Measurements from ENCODE around the gene EP300.

EP300 gene

GRCh38 chr22:41215409-41215808 is 123.0 kb downstream of the EP300 start:
- Histone ChIP-seq H3K36me3 (ENCODE audit: insufficient read depth, low read length) (peaks cover 55% of the 10 kb centered on the region), H3K9ac (ENCODE audit: low read depth, low read length) (no peak overlapping the region), H3K27ac (ENCODE audit: low read depth, low read length) (no peak overlapping the region), H3K27me3 (ENCODE audit: insufficient read depth, low read length) (no peaks in the 10 kb centered on the region), H3K4me3 (ENCODE audit: low read length) (no peak overlapping the region), H3K4me1 (ENCODE audit: insufficient read depth, low read length) (peaks cover 14% of the 10 kb centered on the region; the same call in 1 of the 2 replicates), H3K9me3 (ENCODE audit: insufficient read depth, low read depth, low read length) (peaks cover 7% of the 10 kb centered on the region)
- WGBS, result 97% methylated on average over 10 of the region's 10 CpGs

- Histone ChIP-seq H3K27me3 (ENCODE audit: insufficient read depth, low read length) (no peaks in the 10 kb centered on the region), H3K27ac (ENCODE audit: low read depth, low read length) (no peak overlapping the region), H3K4me1 (ENCODE audit: insufficient read depth, low read length) (peaks cover 14% of the 10 kb centered on the region; the same call in 1 of the 2 replicates), H3K4me3 (ENCODE audit: low read length) (no peak overlapping the region), H3K9ac (ENCODE audit: low read depth, low read length) (no peak overlapping the region), H3K36me3 (ENCODE audit: insufficient read depth, low read length) (peaks cover 56% of the 10 kb centered on the region), H3K9me3 (ENCODE audit: insufficient read depth, low read depth, low read length) (peaks cover 7% of the 10 kb centered on the region)
- 94% methylated on average over 7 of the region's 7 CpGs for WGBS
Observed at GRCh38 chr22:41215926-41216325, 123.5 kb downstream of the EP300 start.

DNA sequence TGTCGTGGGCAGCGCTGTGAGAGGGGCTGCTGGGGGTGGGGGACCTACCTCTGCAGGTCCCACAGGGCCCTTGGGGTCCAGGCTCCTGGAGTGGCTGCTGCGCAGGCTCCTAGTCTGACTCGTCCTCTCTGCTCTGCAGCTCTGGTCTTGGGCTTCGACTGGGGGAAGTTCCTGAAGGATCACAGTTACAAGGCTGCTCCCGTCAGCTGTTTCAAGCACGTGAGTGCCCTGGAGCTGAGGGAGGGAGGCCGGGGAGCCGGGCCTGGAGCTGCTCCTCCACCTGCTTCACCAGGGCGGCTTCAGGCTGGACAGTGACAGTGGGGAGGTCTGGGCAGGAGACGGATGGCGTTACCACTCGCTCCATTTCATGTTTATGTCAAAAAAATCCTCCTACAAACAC is 124.6 kb downstream of the EP300 start:
- H3K36me3 ChIP-seq (ENCODE audit: insufficient read depth, low read length), result peaks cover 59% of the 10 kb centered on the region
- H3K27ac ChIP-seq (ENCODE audit: low read depth, low read length), result peak overlapping the region; percentile 52; the same call in 1 of the 2 replicates
- H3K9me3 ChIP-seq (ENCODE audit: insufficient read depth, low read depth, low read length), result peaks cover 7% of the 10 kb centered on the region
- peaks cover 14% of the 10 kb centered on the region; the same call in 1 of the 2 replicates for H3K4me1 ChIP-seq (ENCODE audit: insufficient read depth, low read length)
- H3K4me3 ChIP-seq (ENCODE audit: low read length), result no peak overlapping the region
- H3K9ac ChIP-seq (ENCODE audit: low read depth, low read length), result no peak overlapping the region; the same call in 1 of the 2 replicates
- no peaks in the 10 kb centered on the region for H3K27me3 ChIP-seq (ENCODE audit: insufficient read depth, low read length)
- 80% methylated on average over 13 of the region's 13 CpGs for WGBS

- Histone ChIP-seq H3K4me1 (ENCODE audit: insufficient read depth, low read length) (peaks cover 14% of the 10 kb centered on the region; the same call in 1 of the 2 replicates), H3K9me3 (ENCODE audit: insufficient read depth, low read depth, low read length) (peaks cover 7% of the 10 kb centered on the region), H3K27ac (ENCODE audit: low read depth, low read length) (peak overlapping the region; percentile 37; the same call in 1 of the 2 replicates), H3K9ac (ENCODE audit: low read depth, low read length) (no peak overlapping the region), H3K27me3 (ENCODE audit: insufficient read depth, low read length) (no peaks in the 10 kb centered on the region), H3K36me3 (ENCODE audit: insufficient read depth, low read length) (peaks cover 65% of the 10 kb centered on the region), H3K4me3 (ENCODE audit: low read length) (no peak overlapping the region)
- WGBS, result 64% methylated on average over 16 of the region's 16 CpGs
Observed at GRCh38 chr22:41217553-41218157, 125.3 kb downstream of the EP300 start.

DNA sequence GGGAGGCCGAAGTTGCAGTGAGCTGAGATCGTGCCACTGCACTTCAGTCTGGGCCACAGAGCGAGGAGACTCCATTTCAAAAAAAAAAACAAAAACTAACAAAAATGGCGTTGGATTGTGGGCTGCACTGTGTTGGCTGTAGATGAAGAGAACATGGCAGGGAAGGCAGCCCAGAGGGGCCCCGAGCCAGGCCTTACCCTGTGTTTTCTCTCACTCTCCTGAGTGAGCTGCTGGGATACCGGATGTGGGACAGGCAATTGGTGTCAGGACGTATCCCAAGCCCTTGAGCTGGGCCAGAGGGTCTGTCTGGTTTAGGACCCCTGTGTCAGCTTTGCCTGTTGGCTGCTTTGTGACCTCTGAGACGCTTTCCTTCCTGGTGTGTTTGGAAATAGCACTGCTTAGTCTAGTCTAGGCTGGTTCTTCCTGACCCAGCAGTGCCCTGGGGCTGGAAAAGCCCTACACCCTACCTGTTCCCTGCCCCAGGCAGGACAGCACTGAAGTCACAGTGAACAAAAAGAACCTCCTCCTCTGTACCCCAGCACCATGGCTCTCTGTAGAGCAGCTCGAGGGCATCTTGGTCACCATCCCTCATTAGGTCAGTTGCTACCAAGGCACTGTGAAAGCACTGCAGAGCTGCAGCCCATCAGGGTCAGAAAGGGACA is 130.6 kb downstream of the EP300 start:
- no peak overlapping the region for H3K9ac ChIP-seq (ENCODE audit: low read depth, low read length)
- no peaks in the 10 kb centered on the region for H3K9me3 ChIP-seq (ENCODE audit: insufficient read depth, low read depth, low read length)
- no peak overlapping the region for H3K27ac ChIP-seq (ENCODE audit: low read depth, low read length)
- no peaks in the 10 kb centered on the region for H3K27me3 ChIP-seq (ENCODE audit: insufficient read depth, low read length)
- no peak overlapping the region for H3K4me3 ChIP-seq (ENCODE audit: low read length)
- WGBS, result 91% methylated on average over 9 of the region's 9 CpGs
- H3K36me3 ChIP-seq (ENCODE audit: insufficient read depth, low read length), result peaks cover 83% of the 10 kb centered on the region
- no peaks in the 10 kb centered on the region for H3K4me1 ChIP-seq (ENCODE audit: insufficient read depth, low read length)

DNA sequence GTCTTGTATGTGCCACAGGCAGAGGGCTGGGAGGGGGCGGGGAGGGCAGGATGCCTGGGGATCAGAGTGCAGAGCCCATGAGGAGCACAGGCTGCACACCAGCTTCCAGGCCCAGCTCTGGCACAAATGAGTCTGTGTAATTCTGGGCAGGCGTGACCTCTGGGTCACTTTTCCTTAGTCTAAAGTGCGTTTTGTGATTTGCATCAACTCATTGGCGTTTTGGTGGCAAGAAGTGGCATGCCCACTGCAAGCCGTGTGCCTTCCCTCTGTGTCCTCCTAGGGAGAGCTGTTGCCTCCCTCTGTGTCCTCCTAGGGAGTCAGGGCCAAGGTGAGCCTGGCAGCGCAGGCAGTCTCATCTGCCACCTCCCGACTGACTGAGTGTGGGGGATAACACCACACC is 131.1 kb downstream of the EP300 start:
- Histone ChIP-seq H3K27ac (ENCODE audit: low read depth, low read length) (no peak overlapping the region), H3K4me3 (ENCODE audit: low read length) (no peak overlapping the region), H3K36me3 (ENCODE audit: insufficient read depth, low read length) (peaks cover 88% of the 10 kb centered on the region), H3K4me1 (ENCODE audit: insufficient read depth, low read length) (no peaks in the 10 kb centered on the region), H3K9ac (ENCODE audit: low read depth, low read length) (no peak overlapping the region), H3K27me3 (ENCODE audit: insufficient read depth, low read length) (no peaks in the 10 kb centered on the region), H3K9me3 (ENCODE audit: insufficient read depth, low read depth, low read length) (no peaks in the 10 kb centered on the region)
- WGBS, result 88% methylated on average over 6 of the region's 7 CpGs

GRCh38 chr22:41226723-41227655 is 134.6 kb downstream of the EP300 start:
- H3K9me3 ChIP-seq (ENCODE audit: insufficient read depth, low read depth, low read length), result no peaks in the 10 kb centered on the region
- 96% methylated on average over 25 of the region's 26 CpGs for WGBS
- H3K4me1 ChIP-seq (ENCODE audit: insufficient read depth, low read length), result no peaks in the 10 kb centered on the region
- H3K27me3 ChIP-seq (ENCODE audit: insufficient read depth, low read length), result no peaks in the 10 kb centered on the region
- H3K9ac ChIP-seq (ENCODE audit: low read depth, low read length), result no peak overlapping the region
- H3K36me3 ChIP-seq (ENCODE audit: insufficient read depth, low read length), result peaks cover 75% of the 10 kb centered on the region
- no peak overlapping the region for H3K27ac ChIP-seq (ENCODE audit: low read depth, low read length)
- no peak overlapping the region for H3K4me3 ChIP-seq (ENCODE audit: low read length)

GRCh38 chr22:41229215-41229614 is 136.8 kb downstream of the EP300 start:
- Histone ChIP-seq H3K4me1 (ENCODE audit: insufficient read depth, low read length) (no peaks in the 10 kb centered on the region), H3K9ac (ENCODE audit: low read depth, low read length) (no peak overlapping the region), H3K9me3 (ENCODE audit: insufficient read depth, low read depth, low read length) (no peaks in the 10 kb centered on the region), H3K36me3 (ENCODE audit: insufficient read depth, low read length) (peaks cover 53% of the 10 kb centered on the region), H3K27ac (ENCODE audit: low read depth, low read length) (no peak overlapping the region), H3K27me3 (ENCODE audit: insufficient read depth, low read length) (no peaks in the 10 kb centered on the region), H3K4me3 (ENCODE audit: low read length) (no peak overlapping the region)
- WGBS, result 94% methylated on average over 6 of the region's 6 CpGs
